HUES6 (cell line): Measurements from ENCODE around the gene FANCC.

Experiments used
- H3K27ac ChIP-seq: 2 replicates; pipeline ENCODE4 v1.7.0; 2013; ENCODE audit warnings: low read depth, mild to moderate bottlenecking, low read length, inconsistent platforms
- H3K27me3 ChIP-seq: 2 replicates; pipeline ENCODE4 v1.6.1; 2013; ENCODE audit warnings: low read length; ENCODE audit not compliant: control insufficient read depth, insufficient read depth
- H3K36me3 ChIP-seq: 2 replicates; pipeline ENCODE4 v1.6.1; 2013; ENCODE audit warnings: low read length; ENCODE audit not compliant: control insufficient read depth, insufficient read depth
- H3K4me1 ChIP-seq: 2 replicates; pipeline ENCODE4 v1.6.1; 2013; ENCODE audit warnings: low read length; ENCODE audit not compliant: control insufficient read depth, insufficient read depth
- H3K4me3 ChIP-seq: 2 replicates; pipeline ENCODE4 v1.5.1; 2013; ENCODE audit warnings: low read depth, low read length
- H3K9ac ChIP-seq: one replicate; pipeline ENCODE4 v1.6.1; 2013; ENCODE audit warnings: mild to moderate bottlenecking, low read length
- H3K9me3 ChIP-seq: 2 replicates; pipeline ENCODE4 v1.6.1; 2013; ENCODE audit warnings: low read depth, low read length; ENCODE audit not compliant: control insufficient read depth, insufficient read depth

The FANCC gene

DNA sequence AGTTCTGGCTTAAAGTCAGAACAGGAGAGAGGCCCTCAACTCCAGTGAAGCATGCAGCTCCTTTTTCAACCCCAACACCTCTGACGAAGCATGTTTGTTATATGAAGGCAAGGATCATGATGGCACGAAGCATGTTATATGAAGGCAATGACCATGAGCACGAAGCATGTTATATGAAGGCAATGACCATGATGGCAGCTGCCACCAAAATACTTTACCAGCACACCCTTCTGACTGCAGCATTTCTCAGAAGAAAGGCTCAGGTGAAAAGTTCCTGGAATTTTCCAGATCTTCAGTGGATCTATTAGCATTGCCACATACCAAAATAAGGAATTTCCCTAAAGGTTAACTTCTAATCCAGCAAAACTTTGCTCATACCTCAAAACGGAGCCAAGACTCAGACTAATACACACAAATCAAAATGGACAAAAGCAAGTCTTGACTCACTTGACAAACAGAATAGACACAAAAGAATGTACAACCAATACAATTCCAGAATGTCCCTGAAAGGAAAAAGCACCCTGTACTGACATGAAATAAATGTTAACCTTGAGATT, 217.4 kb downstream of the FANCC start:
- no peak overlapping the region for H3K27ac ChIP-seq
- H3K9ac ChIP-seq = no peak overlapping the region

DNA sequence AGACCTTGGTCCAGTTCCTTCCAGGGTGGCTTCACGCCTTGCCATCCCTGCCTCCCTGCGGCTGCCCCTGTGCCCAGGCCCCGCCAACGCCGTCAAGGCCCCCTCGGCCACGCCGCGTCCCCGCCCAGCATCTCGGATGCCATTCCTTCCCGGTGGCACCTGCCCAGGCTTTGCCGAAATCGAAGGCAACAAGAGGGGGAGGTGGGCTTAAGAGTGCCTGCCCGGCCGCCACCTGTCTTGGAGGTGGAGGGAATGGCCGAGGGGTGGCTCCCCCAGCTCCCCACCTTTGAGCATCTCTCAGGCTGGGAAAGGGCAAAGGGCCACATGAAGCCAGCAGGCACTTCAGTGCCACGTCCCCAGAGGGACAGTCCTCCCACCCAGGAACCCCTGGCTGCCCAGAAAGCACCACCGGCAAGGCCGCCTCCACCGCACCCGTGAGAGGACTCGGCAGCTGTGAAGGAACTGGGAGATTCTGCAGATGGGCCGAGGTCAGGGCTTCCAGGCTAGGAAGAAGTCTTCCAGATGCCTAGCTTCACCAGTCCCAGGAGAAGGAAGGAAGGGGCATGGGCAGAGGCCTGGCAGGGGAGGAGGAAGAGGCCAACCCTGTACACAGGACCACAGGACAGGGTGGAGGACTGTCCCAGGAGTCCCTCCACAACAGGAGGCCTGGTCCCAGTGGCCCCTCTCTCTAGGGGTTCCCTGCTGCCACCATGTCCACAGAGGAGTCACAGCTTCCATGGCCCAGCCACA, 218.0 kb downstream of the FANCC start:
- no peaks in the 10 kb centered on the region for H3K36me3 ChIP-seq
- H3K27me3 ChIP-seq = no peaks in the 10 kb centered on the region
- peaks cover 24% of the 10 kb centered on the region; the same call in 1 of the 2 replicates for H3K4me1 ChIP-seq
- no peak overlapping the region for H3K27ac ChIP-seq
- H3K9ac ChIP-seq = no peak overlapping the region
- H3K4me3 ChIP-seq = no peak overlapping the region
- H3K9me3 ChIP-seq = no peaks in the 10 kb centered on the region

More for the DNA sequence above, 217.4 kb downstream of the FANCC start:
- Histone ChIP-seq H3K36me3 (no peaks in the 10 kb centered on the region), H3K9me3 (no peaks in the 10 kb centered on the region), H3K27me3 (no peaks in the 10 kb centered on the region), H3K4me1 (peaks cover 24% of the 10 kb centered on the region; the same call in 1 of the 2 replicates), H3K4me3 (no peak overlapping the region)

DNA sequence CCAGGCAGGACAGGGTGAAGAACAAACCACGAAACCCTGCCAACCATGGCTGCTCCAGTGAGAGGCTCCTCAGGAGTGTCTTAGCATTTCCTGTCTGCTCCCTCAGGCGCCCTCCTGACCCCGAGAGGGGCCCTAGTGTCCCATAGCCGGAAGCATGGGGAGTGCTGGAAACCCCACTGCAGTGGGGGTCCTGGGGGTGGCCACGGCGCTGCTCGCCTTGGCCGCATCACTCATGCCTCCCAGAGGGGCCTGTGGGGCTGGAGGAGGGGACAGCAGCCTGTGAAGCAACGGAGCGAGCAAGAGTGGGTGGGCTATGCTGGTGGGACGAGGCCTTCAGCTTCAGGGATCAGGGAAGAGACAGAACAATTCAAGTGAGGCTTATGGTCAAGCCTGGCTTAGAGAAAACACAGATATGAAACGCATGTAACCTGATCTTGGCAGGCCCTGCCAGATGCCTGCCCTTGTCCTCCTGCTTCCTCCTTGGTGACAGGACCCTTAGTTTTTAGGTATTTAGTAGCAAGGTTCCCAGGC, 219.1 kb downstream of the FANCC start:
- Histone ChIP-seq H3K27me3 (no peaks in the 10 kb centered on the region), H3K27ac (no peak overlapping the region), H3K9me3 (no peaks in the 10 kb centered on the region), H3K9ac (no peak overlapping the region), H3K4me3 (no peak overlapping the region), H3K36me3 (no peaks in the 10 kb centered on the region), H3K4me1 (peaks cover 30% of the 10 kb centered on the region)

DNA sequence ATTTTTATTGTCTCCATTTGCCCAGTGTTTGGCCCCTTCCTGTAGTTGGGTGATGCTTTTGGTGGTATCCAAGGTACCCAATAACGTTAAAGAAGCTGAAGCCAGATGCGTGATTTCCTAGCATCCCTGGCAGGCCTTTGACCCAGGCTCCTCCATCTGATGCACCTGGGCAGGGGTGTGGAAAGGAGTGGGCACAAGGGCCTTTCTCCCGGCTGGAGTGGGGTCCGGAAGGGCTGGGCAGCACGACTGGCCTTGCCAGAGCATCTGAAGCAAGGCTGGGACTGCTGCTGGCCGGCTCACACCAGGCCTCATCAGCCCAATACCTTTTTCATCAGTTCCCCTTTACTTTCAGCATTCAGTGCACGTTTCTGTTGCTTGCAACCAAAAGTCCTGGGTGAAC, 220.2 kb downstream of the FANCC start:
- H3K9me3 ChIP-seq = no peaks in the 10 kb centered on the region
- no peak overlapping the region for H3K27ac ChIP-seq
- no peak overlapping the region for H3K4me3 ChIP-seq
- H3K36me3 ChIP-seq = no peaks in the 10 kb centered on the region
- H3K9ac ChIP-seq = no peak overlapping the region
- no peaks in the 10 kb centered on the region for H3K27me3 ChIP-seq
- H3K4me1 ChIP-seq = peaks cover 30% of the 10 kb centered on the region

DNA sequence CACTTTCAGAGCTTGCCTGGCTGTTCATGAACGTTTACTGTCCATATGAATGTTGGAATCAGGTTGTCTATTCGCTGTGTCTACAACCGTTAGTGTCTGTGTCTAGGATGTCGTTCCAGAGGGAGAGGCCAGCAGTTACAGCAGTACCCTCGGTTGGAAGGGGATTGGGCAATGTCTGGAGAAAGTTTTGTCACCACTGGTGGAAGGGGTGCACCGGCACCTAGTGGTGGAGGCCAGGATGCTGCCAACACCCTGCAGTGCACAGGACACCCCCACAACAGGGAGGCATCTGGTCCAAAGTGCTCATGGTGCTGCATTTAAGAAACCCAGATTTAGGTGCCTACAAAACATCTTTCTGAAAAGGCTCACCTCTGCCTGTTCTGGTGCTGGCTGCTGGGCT, 220.7 kb downstream of the FANCC start:
- Histone ChIP-seq H3K4me3 (no peak overlapping the region), H3K4me1 (peaks cover 30% of the 10 kb centered on the region), H3K27me3 (no peaks in the 10 kb centered on the region), H3K9me3 (no peaks in the 10 kb centered on the region), H3K9ac (no peak overlapping the region), H3K27ac (no peak overlapping the region), H3K36me3 (no peaks in the 10 kb centered on the region)

DNA sequence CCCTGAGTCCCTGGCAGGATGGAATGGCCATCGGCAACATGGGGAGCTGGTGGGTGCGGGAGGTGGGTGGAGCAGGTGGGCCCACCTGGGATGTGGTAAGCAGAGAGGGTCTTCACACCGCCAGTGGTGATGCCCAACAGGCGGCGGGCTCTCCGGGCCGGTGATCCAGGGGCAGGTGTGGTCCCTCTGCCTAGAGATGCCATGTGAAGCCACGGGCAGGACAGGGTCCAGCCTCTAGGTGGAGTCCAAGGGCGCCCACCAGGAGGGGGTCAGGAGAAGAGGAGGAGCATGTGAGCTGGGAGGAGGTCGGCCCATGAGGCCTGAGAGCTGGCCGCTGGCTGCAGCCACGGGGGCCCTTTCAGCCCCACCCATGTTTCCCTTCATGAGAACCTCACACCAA, 221.1 kb downstream of the FANCC start:
- H3K4me1 ChIP-seq = peaks cover 35% of the 10 kb centered on the region

DNA sequence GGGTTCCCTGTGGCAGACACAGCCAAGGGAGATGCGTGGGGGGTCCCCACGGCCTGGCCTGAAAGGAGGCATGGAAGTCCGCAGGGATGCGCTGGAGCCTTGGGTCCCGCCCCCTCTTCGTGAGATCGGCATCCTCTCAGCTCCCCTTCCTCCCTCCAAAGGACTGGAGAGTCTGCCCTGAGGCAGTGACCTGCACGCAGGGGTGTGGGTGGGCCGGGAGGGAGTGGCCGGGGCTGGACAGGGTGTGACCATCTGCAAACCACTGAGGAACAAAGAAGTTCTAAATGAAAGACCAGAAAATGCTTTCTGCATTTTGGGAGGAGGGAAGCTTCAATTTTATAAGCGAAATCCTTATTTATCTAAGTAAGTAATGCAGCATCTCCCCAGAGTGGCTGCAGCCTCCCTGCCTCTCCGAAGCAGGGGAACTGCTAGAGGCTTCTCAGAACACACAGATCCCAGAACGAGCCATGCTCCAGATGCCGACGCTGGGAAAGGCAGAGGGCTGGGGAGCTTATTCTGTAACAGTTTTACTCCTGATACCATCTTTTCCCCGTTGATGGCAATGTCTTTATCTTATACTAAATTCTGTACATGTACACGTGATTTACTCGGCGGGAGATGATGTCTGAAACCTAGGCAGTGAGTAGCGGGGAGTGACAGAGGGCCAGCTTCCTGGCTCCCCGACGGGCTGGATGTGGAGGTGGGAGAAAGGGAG, 221.7 kb downstream of the FANCC start:
- no peak overlapping the region for H3K27ac ChIP-seq
- no peaks in the 10 kb centered on the region for H3K27me3 ChIP-seq
- peaks cover 41% of the 10 kb centered on the region for H3K4me1 ChIP-seq

More for the DNA sequence above, 221.1 kb downstream of the FANCC start:
- H3K27ac ChIP-seq = no peak overlapping the region
- no peak overlapping the region for H3K4me3 ChIP-seq
- H3K9ac ChIP-seq = no peak overlapping the region
- no peaks in the 10 kb centered on the region for H3K36me3 ChIP-seq
- no peaks in the 10 kb centered on the region for H3K27me3 ChIP-seq
- no peaks in the 10 kb centered on the region for H3K9me3 ChIP-seq

DNA sequence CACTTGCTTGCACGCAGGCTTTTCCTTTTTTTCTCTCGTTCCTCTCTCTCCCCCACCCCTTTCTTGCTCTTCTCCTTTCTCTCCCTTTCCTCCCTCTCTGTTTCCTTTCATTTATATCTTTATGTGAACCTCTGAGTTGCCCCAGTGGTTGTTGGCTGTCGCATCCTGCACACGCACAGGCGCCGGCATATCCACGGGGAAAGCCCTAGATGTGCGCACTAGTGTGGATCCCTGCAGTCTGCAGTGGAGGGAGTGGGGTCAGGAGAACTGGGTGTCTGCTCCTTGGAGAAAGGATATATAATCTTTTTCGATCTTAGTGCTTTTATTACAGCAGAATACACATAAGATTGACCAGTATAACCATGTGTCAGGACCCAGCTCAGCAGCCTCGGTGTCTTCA, 223.5 kb downstream of the FANCC start:
- Histone ChIP-seq H3K9me3 (no peaks in the 10 kb centered on the region), H3K27ac (no peak overlapping the region), H3K36me3 (no peaks in the 10 kb centered on the region), H3K4me1 (peaks cover 46% of the 10 kb centered on the region), H3K9ac (no peak overlapping the region), H3K4me3 (no peak overlapping the region), H3K27me3 (no peaks in the 10 kb centered on the region)

More for the DNA sequence above, 221.7 kb downstream of the FANCC start:
- no peak overlapping the region for H3K9ac ChIP-seq
- no peak overlapping the region for H3K4me3 ChIP-seq
- H3K36me3 ChIP-seq = no peaks in the 10 kb centered on the region
- H3K9me3 ChIP-seq = no peaks in the 10 kb centered on the region

DNA sequence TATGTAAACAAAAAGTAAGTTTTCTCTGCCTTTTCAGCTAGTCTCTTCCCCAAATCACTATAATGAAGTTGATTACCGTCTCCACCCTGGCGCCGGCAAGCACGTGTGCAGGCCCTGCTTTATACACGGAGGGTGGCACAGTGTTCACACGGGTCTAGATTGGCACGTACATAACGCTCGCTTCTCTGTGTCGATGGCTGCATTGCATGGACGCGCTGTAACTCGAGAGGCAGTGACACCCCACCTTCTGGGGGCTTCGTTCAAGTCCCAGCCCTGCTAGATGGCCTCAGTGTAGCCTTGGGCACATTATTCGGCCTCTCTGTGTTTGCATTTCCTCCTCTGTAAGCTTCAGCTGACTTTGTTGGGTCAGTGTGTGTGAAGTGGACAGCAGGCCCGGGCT, 223.9 kb downstream of the FANCC start:
- H3K27me3 ChIP-seq = no peaks in the 10 kb centered on the region
- no peak overlapping the region for H3K27ac ChIP-seq
- no peak overlapping the region for H3K9ac ChIP-seq
- H3K36me3 ChIP-seq = no peaks in the 10 kb centered on the region
- no peak overlapping the region for H3K4me3 ChIP-seq
- no peaks in the 10 kb centered on the region for H3K9me3 ChIP-seq
- H3K4me1 ChIP-seq = peaks cover 46% of the 10 kb centered on the region

DNA sequence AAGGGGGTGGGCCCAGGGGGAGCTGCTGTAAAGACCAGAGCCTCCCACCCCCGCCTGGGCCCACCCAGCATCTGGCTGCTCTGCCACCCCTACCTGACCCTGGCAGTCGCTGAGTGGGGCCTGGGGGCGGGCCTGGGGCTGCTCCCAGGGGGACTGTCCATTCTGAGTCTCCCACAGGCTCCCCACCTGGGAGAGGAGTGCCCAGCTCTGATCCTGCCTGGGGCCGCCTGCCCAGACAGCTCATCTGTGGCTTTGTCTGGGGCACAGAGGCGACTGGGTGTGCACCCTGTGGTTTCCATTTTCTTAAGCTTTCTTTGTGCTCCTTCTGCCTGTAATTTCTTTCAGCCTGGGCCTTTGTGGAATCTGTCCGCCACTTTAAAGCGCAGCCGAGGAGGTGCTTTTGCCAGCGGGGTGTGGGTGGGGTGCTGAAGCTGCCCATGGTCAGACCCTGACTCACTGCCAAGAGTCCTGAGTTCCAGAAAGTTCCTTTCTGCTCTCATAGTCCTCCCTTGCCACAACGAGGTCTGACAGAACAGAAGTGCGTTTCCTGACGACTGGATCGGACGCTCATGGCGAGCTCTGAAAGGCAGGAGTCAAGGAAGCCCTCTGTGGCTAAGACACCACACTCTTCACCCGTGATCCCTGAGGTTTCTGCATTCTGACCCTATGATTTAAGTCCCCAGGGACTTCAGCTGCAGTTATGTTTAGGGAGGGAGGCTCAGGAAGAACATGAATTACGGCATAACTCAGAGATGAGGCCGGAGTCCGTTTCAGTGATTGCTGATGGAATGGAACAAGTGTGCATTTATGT, 225.0 kb downstream of the FANCC start:
- Histone ChIP-seq H3K4me3 (no peak overlapping the region), H3K4me1 (peaks cover 46% of the 10 kb centered on the region), H3K27me3 (no peaks in the 10 kb centered on the region), H3K9ac (peak overlapping the region; percentile 58), H3K27ac (no peak overlapping the region), H3K36me3 (no peaks in the 10 kb centered on the region), H3K9me3 (no peaks in the 10 kb centered on the region)
